CD14-positive monocyte (primary cell): ENCODE results near the gene AGTR2. TPM values are rescaled to one million over a fixed set of nuclear protein-coding genes. Genes with fewer than 3 reads are reported as not detected.

Experiments
- DNase-seq, 3 donors: peaks; one replicate each; pipeline ENCODE4 v3.0.0-alpha.2; 2011 to 2022
- H2AFZ ChIP-seq: 2 replicates; pipeline ENCODE4 v1.6.0; 2012; ENCODE audit warnings: mild to moderate bottlenecking, low read depth, low read length, inconsistent platforms; ENCODE audit not compliant: insufficient read depth, poor library complexity, severe bottlenecking
- H3K27ac ChIP-seq, 2 donors: 1 replicate in 1 of 2; 2 replicates in 1 of 2; pipeline ENCODE4 v1.5.1; 2012 to 2013; ENCODE audit warnings: low read length in 2 of 2, control low read depth in 1 of 2, inconsistent platforms in 1 of 2, low read depth in 1 of 2, mild to moderate bottlenecking in 1 of 2
- H3K27me3 ChIP-seq, 2 donors: one replicate each; pipeline versions ENCODE4 v1.6.0 to v1.6.1; 2011 to 2013; ENCODE audit warnings: low read length in 2 of 2; ENCODE audit not compliant: control insufficient read depth in 2 of 2, insufficient read depth in 2 of 2
- H3K36me3 ChIP-seq, 2 donors: replicated peaks in 1 of 2; 1 replicate in 1 of 2; 2 replicates in 1 of 2; pipeline versions ENCODE4 v1.5.1 to v1.6.1; 2012 to 2013; ENCODE audit warnings: low read length in 2 of 2, control low read depth in 1 of 2, inconsistent platforms in 1 of 2, mild to moderate bottlenecking in 1 of 2; ENCODE audit not compliant: insufficient read depth in 2 of 2, control insufficient read depth in 1 of 2
- H3K4me1 ChIP-seq, 2 donors: 1 replicate in 1 of 2; 2 replicates in 1 of 2; pipeline versions ENCODE4 v1.5.1 to v1.6.1; 2012 to 2013; ENCODE audit warnings: low read length in 2 of 2, control low read depth in 1 of 2, inconsistent platforms in 1 of 2, mild to moderate bottlenecking in 1 of 2, moderate library complexity in 1 of 2; ENCODE audit not compliant: insufficient read depth in 2 of 2, control insufficient read depth in 1 of 2
- H3K4me2 ChIP-seq: replicated peaks from 2 replicates; pipeline ENCODE3; 2012; ENCODE audit warnings: low read length, moderate library complexity, mild to moderate bottlenecking; ENCODE audit not compliant: poor library complexity, severe bottlenecking; ENCODE audit errors: extremely low read depth
- H3K4me3 ChIP-seq, 3 experiments: fragments of 200-600 bp in 1 of 3; sonication (generic) in 1 of 3; replicated peaks in 1 of 3; 1 replicate in 2 of 3; 2 replicates in 1 of 3; pipeline ENCODE4 v1.5.1; 2011 to 2013; ENCODE audit warnings: low read length in 3 of 3, mild to moderate bottlenecking in 3 of 3, control low read depth in 2 of 3, low read depth in 2 of 3, inconsistent platforms in 1 of 3, moderate library complexity in 1 of 3
- H3K79me2 ChIP-seq: 2 replicates; pipeline ENCODE4 v1.6.0; 2012; ENCODE audit warnings: mild to moderate bottlenecking, control low read depth, inconsistent platforms, low read length, moderate library complexity; ENCODE audit not compliant: insufficient read depth
- H3K9ac ChIP-seq: 2 replicates; pipeline ENCODE4 v1.6.0; 2017; ENCODE audit warnings: low read length, mild to moderate bottlenecking; ENCODE audit not compliant: insufficient read depth, poor library complexity, severe bottlenecking
- H3K9me3 ChIP-seq, 2 donors: replicated peaks in 1 of 2; 1 replicate in 1 of 2; 2 replicates in 1 of 2; pipeline versions ENCODE4 v1.5.1 to v1.6.1; 2012 to 2013; ENCODE audit warnings: low read length in 2 of 2, control low read depth in 1 of 2; ENCODE audit not compliant: control insufficient read depth in 1 of 2, insufficient read depth in 1 of 2
- H4K20me1 ChIP-seq: 2 replicates; pipeline ENCODE4 v1.6.0; 2012; ENCODE audit warnings: mild to moderate bottlenecking, low read length, control low read depth, moderate library complexity; ENCODE audit not compliant: insufficient read depth
- H3K27ac Mint-ChIP-seq, 7 donors: one replicate each; pipeline ENCODE4 v1.8.0; 2020; ENCODE audit warnings: mild to moderate bottlenecking in 7 of 7, mixed read lengths in 7 of 7, moderate library complexity in 6 of 7, inconsistent platforms in 2 of 7
- H3K27me3 Mint-ChIP-seq, 3 donors: one replicate each; pipeline ENCODE4 v1.8.0; 2021 to 2022; ENCODE audit warnings: low read depth in 3 of 3, mild to moderate bottlenecking in 3 of 3, mixed read lengths in 3 of 3, moderate library complexity in 3 of 3, inconsistent platforms in 1 of 3
- H3K36me3 Mint-ChIP-seq, 2 donors: one replicate each; pipeline ENCODE4 v1.8.0; 2020; ENCODE audit warnings: mixed read lengths in 2 of 2, inconsistent platforms in 1 of 2, mild to moderate bottlenecking in 1 of 2
- H3K4me1 Mint-ChIP-seq: one replicate; pipeline ENCODE4 v1.8.0; 2020; ENCODE audit warnings: mild to moderate bottlenecking, mixed read lengths
- H3K4me3 Mint-ChIP-seq, 2 donors: one replicate each; pipeline ENCODE4 v1.8.0; 2020; ENCODE audit warnings: mild to moderate bottlenecking in 2 of 2, mixed read lengths in 2 of 2, moderate library complexity in 1 of 2
- H3K9me3 Mint-ChIP-seq, 7 donors: one replicate each; pipeline ENCODE4 v1.8.0; 2020 to 2022; ENCODE audit warnings: mixed read lengths in 7 of 7, mild to moderate bottlenecking in 6 of 7, moderate library complexity in 6 of 7, inconsistent platforms in 2 of 7
- WGBS: methylation state at CpG from one replicate; pipeline ENCODE4 v1.1.5; 2013; ENCODE audit warnings: missing lambda C conversion rate; ENCODE audit not compliant: insufficient coverage; 5-methylcytosine and 5-hydroxymethylcytosine counted together
- intact Hi-C, 2 donors: fragments of 100-400 bp; cut with micrococcal nuclease; formaldehyde crosslinking; loops; one replicate each; pipeline versions ENCODE4 v1.15.0 to v1.15.1; 2023
- polyA plus RNA-seq, 3 donors: library from polyadenylated mRNA; depleted of rRNA in 1 of 3; unstranded in 2 of 3; stranded (reverse) in 1 of 3; fragments of 300-500 nt in 2 of 3; fragments of >200 nt in 1 of 3; fragmentation: Illumina TruSeq in 2 of 3; gene quantifications; 1 replicate in 2 of 3; 2 replicates in 1 of 3; pipeline ENCODE4 v1.2.3, GENCODE V29; 2012 to 2021
- TF ChIP-seq, protein P1 (sequence below): fragments of 200-600 bp; IDR thresholded peaks from one replicate; pipeline ENCODE4 v1.8.0; 2022; ENCODE audit warnings: antibody characterized with exemption, mild to moderate bottlenecking

The AGTR2 gene
- polyA plus RNA-seq, 3 donors, result not detected

- TF ChIP-seq, protein P1, sequence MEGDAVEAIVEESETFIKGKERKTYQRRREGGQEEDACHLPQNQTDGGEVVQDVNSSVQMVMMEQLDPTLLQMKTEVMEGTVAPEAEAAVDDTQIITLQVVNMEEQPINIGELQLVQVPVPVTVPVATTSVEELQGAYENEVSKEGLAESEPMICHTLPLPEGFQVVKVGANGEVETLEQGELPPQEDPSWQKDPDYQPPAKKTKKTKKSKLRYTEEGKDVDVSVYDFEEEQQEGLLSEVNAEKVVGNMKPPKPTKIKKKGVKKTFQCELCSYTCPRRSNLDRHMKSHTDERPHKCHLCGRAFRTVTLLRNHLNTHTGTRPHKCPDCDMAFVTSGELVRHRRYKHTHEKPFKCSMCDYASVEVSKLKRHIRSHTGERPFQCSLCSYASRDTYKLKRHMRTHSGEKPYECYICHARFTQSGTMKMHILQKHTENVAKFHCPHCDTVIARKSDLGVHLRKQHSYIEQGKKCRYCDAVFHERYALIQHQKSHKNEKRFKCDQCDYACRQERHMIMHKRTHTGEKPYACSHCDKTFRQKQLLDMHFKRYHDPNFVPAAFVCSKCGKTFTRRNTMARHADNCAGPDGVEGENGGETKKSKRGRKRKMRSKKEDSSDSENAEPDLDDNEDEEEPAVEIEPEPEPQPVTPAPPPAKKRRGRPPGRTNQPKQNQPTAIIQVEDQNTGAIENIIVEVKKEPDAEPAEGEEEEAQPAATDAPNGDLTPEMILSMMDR, result no peak
- Histone ChIP-seq H3K27me3 (no peaks in the 10 kb centered on the region), H3K9ac (no peak overlapping the region), H3K4me3 (no peak overlapping the region), H2AFZ (no peak overlapping the region), H3K9me3 (no peaks in the 10 kb centered on the region), H3K4me1 (no peaks in the 10 kb centered on the region), H4K20me1 (no peaks in the 10 kb centered on the region), H3K4me2 (no peak overlapping the region), H3K27ac (no peak overlapping the region), H3K79me2 (no peaks in the 10 kb centered on the region), H3K36me3 (no peaks in the 10 kb centered on the region)
- H3K4me3 Mint-ChIP-seq, result no peak overlapping the region
- H3K27me3 Mint-ChIP-seq, result peaks cover 0 to 1% (median 0%) of the 10 kb centered on the region in 3 donors
- intact Hi-C loops, result no loop called here
- no peaks in the 10 kb centered on the region for H3K4me1 Mint-ChIP-seq
- H3K27ac Mint-ChIP-seq, result no peak overlapping the region
- H3K36me3 Mint-ChIP-seq, result no peaks in the 10 kb centered on the region
- DNase-seq, result no peak
- H3K9me3 Mint-ChIP-seq, result peaks cover 0 to 9% (median 0%) of the 10 kb centered on the region in 7 donors
Measured at GRCh38 chrX:116194649-116195048, 24.1 kb downstream of the AGTR2 start.

GRCh38 chrX:116198235-116198634 lies 27.7 kb downstream of the AGTR2 start:
- TF ChIP-seq, protein P1, result no peak
- Mint-ChIP-seq H3K4me1 (no peaks in the 10 kb centered on the region), H3K36me3 (no peaks in the 10 kb centered on the region), H3K27me3 (peaks cover 0 to 4% (median 0%) of the 10 kb centered on the region in 3 donors), H3K9me3 (peaks cover 0 to 2% (median 0%) of the 10 kb centered on the region in 7 donors), H3K4me3 (no peak overlapping the region), H3K27ac (no peak overlapping the region)
- Histone ChIP-seq H3K9me3 (no peaks in the 10 kb centered on the region), H3K4me2 (no peak overlapping the region), H2AFZ (no peak overlapping the region), H3K79me2 (no peaks in the 10 kb centered on the region), H4K20me1 (no peaks in the 10 kb centered on the region), H3K4me1 (no peaks in the 10 kb centered on the region), H3K27me3 (no peaks in the 10 kb centered on the region), H3K27ac (no peak overlapping the region), H3K36me3 (no peaks in the 10 kb centered on the region), H3K9ac (no peak overlapping the region), H3K4me3 (no peak overlapping the region)
- DNase-seq, result no peak
- no CpG with 5 or more reads among the region's 3 CpGs for WGBS
- intact Hi-C loops, result no loop called here
